ENCODE results near the gene LCN6.
"Not testable (repeated sequence)": the region's sequence is repeated elsewhere in the genome, so short reads cannot be mapped to it uniquely, and the experiment has no call there.

The LCN6 gene

GRCh38 chr9:136720251-136720897 lies 28.0 kb downstream of the LCN6 start:
- Histone ChIP-seq H2AFZ (ENCODE audit: low read depth, low read length) (no peak overlapping the region), H3K36me3 (ENCODE audit: insufficient read depth, low read length) (peaks cover 42% of the 10 kb centered on the region), H3K27me3 (ENCODE audit: insufficient read depth, low read length) (no peaks in the 10 kb centered on the region), H3K9me3 (ENCODE audit: low read length) (no peaks in the 10 kb centered on the region), H3K4me3 (ENCODE audit: low read length) (peak overlapping the region; percentile 26), H3K4me1 (ENCODE audit: insufficient read depth, low read length) (peaks cover 31% of the 10 kb centered on the region)

GRCh38 chr9:136719195-136719880 lies 29.0 kb downstream of the LCN6 start:
- Histone ChIP-seq H3K36me3 (ENCODE audit: insufficient read depth, low read length) (peaks cover 35% of the 10 kb centered on the region), H3K4me1 (ENCODE audit: insufficient read depth, low read length) (peaks cover 32% of the 10 kb centered on the region), H2AFZ (ENCODE audit: low read depth, low read length) (no peak overlapping the region), H3K9me3 (ENCODE audit: low read length) (no peaks in the 10 kb centered on the region), H3K27me3 (ENCODE audit: insufficient read depth, low read length) (no peaks in the 10 kb centered on the region), H3K4me3 (ENCODE audit: low read length) (no peak overlapping the region)

GRCh38 chr9:136718345-136719194 lies 29.8 kb downstream of the LCN6 start:
- peaks cover 27% of the 10 kb centered on the region for H3K36me3 ChIP-seq (ENCODE audit: insufficient read depth, low read length)
- H2AFZ ChIP-seq (ENCODE audit: low read depth, low read length), result no peak overlapping the region
- no peaks in the 10 kb centered on the region for H3K27me3 ChIP-seq (ENCODE audit: insufficient read depth, low read length)
- no peak overlapping the region for H3K4me3 ChIP-seq (ENCODE audit: low read length)
- no peaks in the 10 kb centered on the region for H3K9me3 ChIP-seq (ENCODE audit: low read length)
- peaks cover 40% of the 10 kb centered on the region for H3K4me1 ChIP-seq (ENCODE audit: insufficient read depth, low read length)

- Histone ChIP-seq H3K4me3 (ENCODE audit: low read length) (no peak overlapping the region), H3K27me3 (ENCODE audit: insufficient read depth, low read length) (no peaks in the 10 kb centered on the region), H3K9me3 (ENCODE audit: low read length) (no peaks in the 10 kb centered on the region), H2AFZ (ENCODE audit: low read depth, low read length) (no peak overlapping the region), H3K36me3 (ENCODE audit: insufficient read depth, low read length) (peaks cover 15% of the 10 kb centered on the region), H3K4me1 (ENCODE audit: insufficient read depth, low read length) (peaks cover 46% of the 10 kb centered on the region)
Observed at GRCh38 chr9:136717399-136717798, 30.9 kb downstream of the LCN6 start.

- H3K27me3 ChIP-seq (ENCODE audit: insufficient read depth, low read length), result peaks cover 2% of the 10 kb centered on the region
- no peak overlapping the region for H3K4me3 ChIP-seq (ENCODE audit: low read length)
- no peaks in the 10 kb centered on the region for H3K9me3 ChIP-seq (ENCODE audit: low read length)
- H3K36me3 ChIP-seq (ENCODE audit: insufficient read depth, low read length), result peaks cover 6% of the 10 kb centered on the region
- H3K4me1 ChIP-seq (ENCODE audit: insufficient read depth, low read length), result peaks cover 29% of the 10 kb centered on the region
- H2AFZ ChIP-seq (ENCODE audit: low read depth, low read length), result no peak overlapping the region
Observed at GRCh38 chr9:136714893-136715274, 33.4 kb downstream of the LCN6 start.

- peaks cover 23% of the 10 kb centered on the region for H3K4me1 ChIP-seq (ENCODE audit: insufficient read depth, low read length)
- H3K36me3 ChIP-seq (ENCODE audit: insufficient read depth, low read length), result peaks cover 6% of the 10 kb centered on the region
- peaks cover 8% of the 10 kb centered on the region for H3K27me3 ChIP-seq (ENCODE audit: insufficient read depth, low read length)
- no peaks in the 10 kb centered on the region for H3K9me3 ChIP-seq (ENCODE audit: low read length)
- H2AFZ ChIP-seq (ENCODE audit: low read depth, low read length), result no peak overlapping the region
- peak overlapping the region; percentile 94 for H3K4me3 ChIP-seq (ENCODE audit: low read length)
Observed at GRCh38 chr9:136714096-136714892, 34.0 kb downstream of the LCN6 start.

GRCh38 chr9:136713550-136713949 lies 34.8 kb downstream of the LCN6 start:
- Histone ChIP-seq H3K4me3 (ENCODE audit: low read length) (peak overlapping the region; percentile 94), H3K9me3 (ENCODE audit: low read length) (no peaks in the 10 kb centered on the region), H3K27me3 (ENCODE audit: insufficient read depth, low read length) (peaks cover 9% of the 10 kb centered on the region), H3K36me3 (ENCODE audit: insufficient read depth, low read length) (peaks cover 6% of the 10 kb centered on the region), H3K4me1 (ENCODE audit: insufficient read depth, low read length) (peaks cover 20% of the 10 kb centered on the region), H2AFZ (ENCODE audit: low read depth, low read length) (no peak overlapping the region)

- H3K4me3 ChIP-seq (ENCODE audit: low read length), result peak overlapping the region; percentile 94
- H3K4me1 ChIP-seq (ENCODE audit: insufficient read depth, low read length), result peaks cover 20% of the 10 kb centered on the region
- peaks cover 9% of the 10 kb centered on the region for H3K27me3 ChIP-seq (ENCODE audit: insufficient read depth, low read length)
- H3K9me3 ChIP-seq (ENCODE audit: low read length), result peaks cover 3% of the 10 kb centered on the region
- H2AFZ ChIP-seq (ENCODE audit: low read depth, low read length), result no peak overlapping the region
- peaks cover 6% of the 10 kb centered on the region for H3K36me3 ChIP-seq (ENCODE audit: insufficient read depth, low read length)
Observed at GRCh38 chr9:136712690-136713544, 35.4 kb downstream of the LCN6 start.

GRCh38 chr9:136711751-136712689 lies 36.3 kb downstream of the LCN6 start, which contains the start of gene DIPK1B:
TSS of gene DIPK1B (plus strand) at chr9:136712572. CDS start at chr9:136712666, 94 bp downstream.
- Histone ChIP-seq H3K4me1 (ENCODE audit: insufficient read depth, low read length) (peaks cover 20% of the 10 kb centered on the region), H3K4me3 (ENCODE audit: low read length) (peak within 1 kb of the TSS; percentile 94), H3K27me3 (ENCODE audit: insufficient read depth, low read length) (peaks cover 9% of the 10 kb centered on the region), H2AFZ (ENCODE audit: low read depth, low read length) (peak within 1 kb of the TSS; percentile 80), H3K9me3 (ENCODE audit: low read length) (peaks cover 6% of the 10 kb centered on the region), H3K36me3 (ENCODE audit: insufficient read depth, low read length) (peaks cover 6% of the 10 kb centered on the region)

GRCh38 chr9:136711219-136711648 lies 37.1 kb downstream of the LCN6 start:
- H3K4me3 ChIP-seq (ENCODE audit: low read length); H2AFZ ChIP-seq (ENCODE audit: low read depth, low read length); H3K36me3 ChIP-seq (ENCODE audit: insufficient read depth, low read length); H3K27me3 ChIP-seq (ENCODE audit: insufficient read depth, low read length); H3K9me3 ChIP-seq (ENCODE audit: low read length): not testable (repeated sequence)
- peaks cover 20% of the 10 kb centered on the region for H3K4me1 ChIP-seq (ENCODE audit: insufficient read depth, low read length)

GRCh38 chr9:136710543-136710942 lies 37.8 kb downstream of the LCN6 start:
- no peaks in the 10 kb centered on the region for H3K36me3 ChIP-seq (ENCODE audit: insufficient read depth, low read length)
- no peak overlapping the region for H3K4me3 ChIP-seq (ENCODE audit: low read length)
- H2AFZ ChIP-seq (ENCODE audit: low read depth, low read length), result no peak overlapping the region
- peaks cover 9% of the 10 kb centered on the region for H3K27me3 ChIP-seq (ENCODE audit: insufficient read depth, low read length)
- H3K4me1 ChIP-seq (ENCODE audit: insufficient read depth, low read length), result peaks cover 20% of the 10 kb centered on the region
- peaks cover 6% of the 10 kb centered on the region for H3K9me3 ChIP-seq (ENCODE audit: low read length)

Measured in neuron (in vitro differentiated cells).